Measurements from ENCODE around the gene MRM3.
"Not testable (repeated sequence)": the region's sequence is repeated elsewhere in the genome, so short reads cannot be mapped to it uniquely, and the experiment has no call there.

The MRM3 gene

DNA sequence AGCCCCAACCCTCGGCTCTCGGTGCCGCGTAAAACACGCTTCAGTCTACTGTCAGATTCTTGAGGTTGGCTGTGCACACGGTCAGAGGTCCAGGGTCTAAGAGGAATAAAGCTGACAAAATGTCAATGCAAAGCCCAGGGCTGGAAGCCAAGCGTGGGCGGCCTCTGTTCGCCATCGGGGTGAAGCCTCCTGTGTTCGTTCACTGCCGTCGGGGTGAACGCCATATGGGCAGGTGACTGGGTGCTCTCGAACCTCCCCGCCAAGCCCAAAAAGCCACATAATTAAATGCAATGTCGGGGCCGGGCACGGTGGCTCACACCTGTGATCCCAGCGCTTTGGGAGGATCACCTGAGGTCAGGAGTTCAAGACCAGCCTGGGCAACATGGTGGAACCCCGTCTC is 44.6 kb downstream of the MRM3 start:
- TF ChIP-seq POLR2AphosphoS5 (IDR thresholded peaks at IDR 0.05; ENCODE audit: low read depth) (no peak), GABPA (IDR thresholded peaks at IDR 0.05; ENCODE audit: low read depth) (no peak), SPI1 (IDR thresholded peaks at IDR 0.05; ENCODE audit: borderline replicate concordance, low read depth) (no peak), CTCF (IDR thresholded peaks at IDR 0.05; ENCODE audit: insufficient read depth, low read length) (no peak), REST (IDR thresholded peaks at IDR 0.05; ENCODE audit: insufficient replicate concordance, low read depth) (no peak)
- no peak overlapping the region for H3K4me3 ChIP-seq (replicated peaks; ENCODE audit: insufficient read depth, low read length)
- no peak for DNase-seq (ENCODE audit: low read depth in 1 of 2, low spot score in 1 of 2)
- no peaks in the 10 kb centered on the region for H3K27me3 ChIP-seq (ENCODE audit: insufficient read depth, poor library complexity, severe bottlenecking)
- H3K27ac ChIP-seq (replicated peaks) = no peak overlapping the region

GRCh38 chr17:828761-829160 is 46.6 kb downstream of the MRM3 start:
- no peak overlapping the region for H3K4me3 ChIP-seq (replicated peaks; ENCODE audit: insufficient read depth, low read length)
- TF ChIP-seq SPI1 (IDR thresholded peaks at IDR 0.05; ENCODE audit: borderline replicate concordance, low read depth) (no peak), CTCF (IDR thresholded peaks at IDR 0.05; ENCODE audit: insufficient read depth, low read length) (no peak), POLR2AphosphoS5 (IDR thresholded peaks at IDR 0.05; ENCODE audit: low read depth) (no peak), REST (IDR thresholded peaks at IDR 0.05; ENCODE audit: insufficient replicate concordance, low read depth) (no peak), GABPA (IDR thresholded peaks at IDR 0.05; ENCODE audit: low read depth) (no peak)
- no peak overlapping the region for H3K27ac ChIP-seq (replicated peaks)
- DNase-seq (ENCODE audit: low read depth in 1 of 2, low spot score in 1 of 2) = no peak
- H3K27me3 ChIP-seq (ENCODE audit: insufficient read depth, poor library complexity, severe bottlenecking) = no peaks in the 10 kb centered on the region

DNA sequence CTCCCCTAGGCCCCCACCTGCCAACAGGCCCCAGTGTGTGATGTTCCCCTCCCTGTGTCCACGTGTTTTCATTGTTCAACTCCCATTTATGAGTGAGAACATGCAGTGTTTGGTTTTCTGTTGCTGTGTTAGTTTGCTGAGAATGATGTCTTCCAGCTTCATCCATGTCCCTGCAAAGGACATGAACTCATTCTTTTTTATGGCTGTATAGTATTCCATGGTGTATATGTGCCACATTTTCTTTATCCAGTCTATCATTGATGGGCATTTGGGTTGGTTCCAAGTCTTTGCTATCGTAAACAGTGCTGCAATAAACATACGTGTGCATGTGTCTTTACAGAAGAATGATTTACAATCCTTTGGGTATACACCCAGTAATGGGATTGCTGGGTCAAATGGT is 47.5 kb downstream of the MRM3 start:
- DNase-seq (ENCODE audit: low read depth in 1 of 2, low spot score in 1 of 2); H3K27me3 ChIP-seq (ENCODE audit: insufficient read depth, poor library complexity, severe bottlenecking); H3K4me3 ChIP-seq (replicated peaks; ENCODE audit: insufficient read depth, low read length); H3K27ac ChIP-seq (replicated peaks): not testable (repeated sequence)

DNA sequence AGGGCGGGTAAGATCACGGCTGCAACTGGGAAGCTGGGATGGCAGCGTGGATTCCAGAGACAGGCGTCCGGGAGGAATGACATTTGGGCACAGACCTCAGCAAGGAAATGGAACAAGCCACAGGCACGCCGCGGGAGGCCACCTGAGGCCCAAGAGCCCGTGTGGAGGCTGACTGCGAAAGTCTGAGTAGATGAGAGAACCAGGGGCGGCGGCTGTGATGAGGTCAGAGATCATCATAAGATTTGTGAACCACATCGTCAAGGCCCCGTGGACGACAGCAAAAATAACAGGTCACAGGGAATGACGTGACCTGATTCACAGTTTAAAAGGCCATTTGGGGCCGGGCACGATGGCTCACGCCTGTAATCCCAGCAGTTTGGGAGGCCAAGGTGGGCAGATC is 48.2 kb downstream of the MRM3 start:
- no peak for DNase-seq (ENCODE audit: low read depth in 1 of 2, low spot score in 1 of 2)
- no peak overlapping the region for H3K27ac ChIP-seq (replicated peaks)
- H3K27me3 ChIP-seq (ENCODE audit: insufficient read depth, poor library complexity, severe bottlenecking) = no peaks in the 10 kb centered on the region
- no peak overlapping the region for H3K4me3 ChIP-seq (replicated peaks; ENCODE audit: insufficient read depth, low read length)
- no peak for TF ChIP-seq GABPA (IDR thresholded peaks at IDR 0.05; ENCODE audit: low read depth)
- no peak for TF ChIP-seq POLR2AphosphoS5 (IDR thresholded peaks at IDR 0.05; ENCODE audit: low read depth)
- no peak for TF ChIP-seq SPI1 (IDR thresholded peaks at IDR 0.05; ENCODE audit: borderline replicate concordance, low read depth)
- no peak for TF ChIP-seq REST (IDR thresholded peaks at IDR 0.05; ENCODE audit: insufficient replicate concordance, low read depth)
- TF ChIP-seq CTCF (IDR thresholded peaks at IDR 0.05; ENCODE audit: insufficient read depth, low read length) = no peak
